HG03103 (cell line): Measurements from ENCODE around the gene SOAT2.
"Not testable (repeated sequence)": the region's sequence is repeated elsewhere in the genome, so short reads cannot be mapped to it uniquely, and the experiment has no call there.

ENCODE experiments used
- ATAC-seq: cut with Tn5 transposase; IDR thresholded peaks from one replicate; pipeline ENCODE4 v1.9.1; 2021; ENCODE audit warnings: low read depth; ENCODE audit not compliant: unreplicated experiment

The SOAT2 gene

GRCh38 chr12:53079226-53080117, 23.8 kb upstream of the SOAT2 start, which contains the start of gene SPRYD3:
TSS of gene SPRYD3 (minus strand) at chr12:53079390. CDS start at chr12:53079333, 57 bp downstream.
- peak; percentile 97 for ATAC-seq

GRCh38 chr12:53082637-53083175, 20.6 kb upstream of the SOAT2 start:
- ATAC-seq, result no peak

GRCh38 chr12:53086361-53086760, 16.9 kb upstream of the SOAT2 start:
- ATAC-seq, result no peak

DNA sequence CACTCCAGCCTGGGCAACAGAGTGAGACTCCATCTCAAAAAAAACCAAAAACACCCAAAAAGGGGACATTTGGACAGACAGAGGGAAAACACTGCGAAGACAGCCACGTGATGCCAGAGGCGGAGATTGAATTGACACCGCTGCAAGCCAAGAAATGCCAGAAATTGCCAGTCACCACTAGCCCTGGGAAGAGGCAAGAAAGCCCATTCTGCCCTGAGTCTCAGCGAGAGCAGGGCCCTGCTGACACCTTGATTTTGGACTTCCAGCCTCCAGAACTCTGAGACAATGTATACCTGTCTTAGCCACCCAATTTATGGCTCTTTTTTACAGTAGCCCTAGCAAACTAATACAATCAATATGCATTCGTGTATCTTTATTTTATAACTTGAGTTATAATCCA, 13.2 kb upstream of the SOAT2 start:
- ATAC-seq, result no peak

GRCh38 chr12:53090554-53090953, 12.7 kb upstream of the SOAT2 start:
- ATAC-seq, result no peak

- no peak for ATAC-seq
Observed at GRCh38 chr12:53091756-53092155, 11.5 kb upstream of the SOAT2 start.

DNA sequence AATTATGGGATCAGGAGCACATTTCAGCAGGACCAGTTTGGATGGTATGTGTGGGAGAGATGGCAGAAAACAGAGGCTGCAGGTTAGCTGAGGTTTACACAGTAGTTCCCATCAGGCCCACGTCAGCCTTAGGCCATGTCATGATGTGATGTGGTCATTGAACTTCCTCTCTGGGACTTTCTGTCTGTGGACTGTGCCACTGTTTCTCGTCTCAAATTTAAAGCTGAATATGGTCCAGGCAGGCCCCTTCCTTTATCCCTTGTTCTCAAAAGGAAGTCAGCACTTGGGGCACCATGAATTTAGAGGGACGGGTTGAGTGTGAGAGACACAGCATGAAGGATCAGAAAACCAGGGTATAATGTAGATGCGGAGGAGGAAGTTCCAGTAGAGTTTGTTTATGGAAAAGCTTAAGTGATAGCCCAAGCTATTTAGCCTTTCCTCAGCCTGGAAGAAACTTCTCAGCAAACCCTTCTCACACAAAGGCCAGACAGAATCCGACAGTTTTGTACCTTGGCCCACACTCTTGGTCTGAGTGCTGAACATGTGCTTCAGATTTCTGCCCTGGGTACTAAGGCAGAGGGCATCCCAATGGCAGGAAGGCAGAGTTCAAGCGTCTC, 9.4 kb upstream of the SOAT2 start:
- no peak for ATAC-seq

GRCh38 chr12:53094394-53094787, 8.9 kb upstream of the SOAT2 start:
- no peak for ATAC-seq

DNA sequence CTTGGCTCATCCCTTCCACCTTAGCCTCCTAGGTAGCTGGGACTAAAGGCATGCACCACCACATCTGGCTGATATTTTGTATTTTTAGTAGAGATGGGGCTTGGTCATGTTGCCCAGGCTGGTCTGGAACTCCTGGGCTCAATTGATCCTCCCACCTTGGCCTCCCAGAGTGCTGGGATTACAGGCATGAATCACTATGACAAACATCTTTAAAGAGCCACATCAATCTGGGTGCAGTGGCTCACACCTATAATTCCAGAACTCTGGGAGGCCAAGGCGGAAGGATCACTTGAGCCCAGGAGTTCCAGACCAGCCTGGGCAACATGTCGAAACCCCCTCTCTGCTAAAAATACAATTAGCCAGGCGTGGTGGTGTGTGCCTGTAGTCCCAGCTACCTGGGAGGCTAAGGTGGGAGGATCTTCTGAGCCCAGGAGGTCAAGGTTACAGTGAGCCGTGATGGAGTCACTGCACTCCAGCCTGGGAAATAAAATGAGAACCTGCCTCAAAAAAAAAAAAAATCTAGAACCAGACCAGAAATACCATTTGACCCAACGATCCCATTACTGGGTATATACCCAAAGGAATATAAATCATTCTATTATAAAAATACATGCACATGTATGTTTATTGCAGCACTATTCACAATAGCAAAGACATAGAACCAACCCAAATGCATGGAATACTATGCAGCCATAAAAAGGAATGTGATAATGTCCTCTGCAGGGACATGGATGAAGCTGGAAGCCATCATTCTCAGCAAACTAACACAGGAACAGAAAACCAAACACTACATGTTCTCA, 8.3 kb upstream of the SOAT2 start:
- ATAC-seq, result not testable (repeated sequence)

GRCh38 chr12:53095596-53095895, 7.7 kb upstream of the SOAT2 start:
- ATAC-seq, result not testable (repeated sequence)

DNA sequence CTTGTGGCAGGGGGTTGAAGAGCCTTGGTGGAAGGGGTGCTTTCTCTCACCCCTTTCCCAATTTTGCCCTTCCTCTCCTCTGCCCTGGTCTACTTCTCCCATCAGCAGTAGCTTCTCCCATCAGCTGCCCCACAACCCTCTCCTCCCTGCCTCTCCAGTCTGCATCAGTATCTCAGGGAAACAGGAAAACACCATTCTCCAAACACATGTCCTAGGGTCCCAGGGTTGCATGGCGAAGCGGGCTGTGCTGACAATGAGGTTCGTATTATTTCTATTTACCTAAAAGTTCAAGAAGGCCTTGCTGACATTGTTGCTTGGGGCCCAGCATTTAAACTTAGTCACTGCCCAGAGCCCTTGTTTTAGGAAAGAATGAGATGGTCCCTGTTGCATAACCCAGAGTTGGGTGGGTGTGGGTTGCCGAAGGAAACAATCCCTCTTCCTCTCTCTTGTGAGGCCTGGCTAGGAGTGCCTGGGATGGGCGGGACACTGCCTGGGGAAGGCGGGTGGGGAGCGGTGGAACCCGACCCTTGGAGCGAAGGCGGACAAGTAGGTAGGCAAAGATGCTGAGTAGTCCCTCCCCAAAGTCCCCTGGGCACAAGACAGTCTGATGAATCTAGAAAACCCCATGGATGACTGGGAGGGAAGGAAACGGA, 7.1 kb upstream of the SOAT2 start:
- no peak for ATAC-seq

DNA sequence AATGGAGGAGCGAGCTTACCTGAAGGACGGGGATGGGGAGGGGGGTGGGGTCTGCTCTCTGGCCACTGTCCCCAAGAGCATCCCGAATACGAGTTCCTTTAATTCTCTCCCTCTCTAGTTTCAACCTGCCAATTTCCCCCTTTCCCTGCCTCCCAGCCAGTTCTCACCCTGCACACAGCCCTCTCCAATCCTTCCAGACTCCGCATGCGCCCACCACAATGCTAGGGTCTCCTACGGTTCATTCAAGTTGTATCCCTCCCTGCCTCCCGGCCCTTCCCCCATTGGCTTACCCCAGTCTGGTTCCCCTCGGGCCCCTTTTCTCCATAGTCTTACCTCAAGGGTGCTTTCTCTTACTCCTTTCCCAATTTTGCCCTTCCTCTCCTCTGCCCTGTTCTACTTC, 6.5 kb upstream of the SOAT2 start:
- ATAC-seq, result no peak

DNA sequence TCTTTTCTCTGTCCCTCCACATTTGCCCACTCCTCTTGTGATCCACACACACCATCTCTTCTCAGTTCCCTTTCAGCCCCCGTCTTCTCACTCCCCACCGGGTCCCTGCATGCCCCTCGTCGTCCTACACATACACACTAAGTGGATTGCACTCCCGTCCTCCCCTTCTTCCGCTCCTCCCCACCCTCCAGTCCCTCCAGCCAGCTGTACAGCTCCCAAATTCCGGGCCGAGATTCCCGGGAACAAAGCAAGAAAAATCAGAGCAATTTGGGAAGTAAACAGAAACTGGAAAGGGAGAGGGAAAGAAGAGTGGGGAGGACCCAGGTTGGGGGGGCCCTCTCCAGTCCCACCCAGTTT, 6.1 kb upstream of the SOAT2 start:
- no peak for ATAC-seq

DNA sequence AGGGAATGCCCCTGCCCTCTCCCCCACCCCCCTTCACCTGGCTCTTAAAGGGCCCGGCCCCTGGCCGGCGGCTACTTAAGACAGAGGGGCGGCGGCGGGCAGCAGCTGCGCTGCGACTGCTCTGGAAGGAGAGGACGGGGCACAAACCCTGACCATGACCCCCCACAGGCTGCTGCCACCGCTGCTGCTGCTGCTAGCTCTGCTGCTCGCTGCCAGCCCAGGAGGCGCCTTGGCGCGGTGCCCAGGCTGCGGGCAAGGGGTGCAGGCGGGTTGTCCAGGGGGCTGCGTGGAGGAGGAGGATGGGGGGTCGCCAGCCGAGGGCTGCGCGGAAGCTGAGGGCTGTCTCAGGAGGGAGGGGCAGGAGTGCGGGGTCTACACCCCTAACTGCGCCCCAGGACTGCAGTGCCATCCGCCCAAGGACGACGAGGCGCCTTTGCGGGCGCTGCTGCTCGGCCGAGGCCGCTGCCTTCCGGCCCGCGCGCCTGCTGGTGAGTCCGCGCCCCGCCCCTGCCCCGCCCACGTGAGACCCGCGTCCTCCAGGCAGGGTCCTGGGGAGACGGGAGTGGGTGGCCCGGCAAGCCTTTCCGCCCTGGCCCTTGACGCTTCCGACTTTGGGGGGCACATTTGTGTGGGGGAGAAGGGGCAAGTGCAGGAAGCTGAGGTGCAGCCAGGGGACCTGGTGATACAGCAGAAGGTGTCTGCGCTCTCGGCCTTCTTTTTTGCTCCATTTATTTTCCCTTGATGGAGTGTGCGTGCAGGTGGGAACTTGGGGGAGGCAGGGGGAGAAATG, 5.5 kb upstream of the SOAT2 start, which contains the start of gene IGFBP6:
Gene IGFBP6 (plus strand): TSS at position 104 of the 790 bp plus-strand sequence. CDS start 51 bp downstream, at position 155.
- no peak for ATAC-seq

DNA sequence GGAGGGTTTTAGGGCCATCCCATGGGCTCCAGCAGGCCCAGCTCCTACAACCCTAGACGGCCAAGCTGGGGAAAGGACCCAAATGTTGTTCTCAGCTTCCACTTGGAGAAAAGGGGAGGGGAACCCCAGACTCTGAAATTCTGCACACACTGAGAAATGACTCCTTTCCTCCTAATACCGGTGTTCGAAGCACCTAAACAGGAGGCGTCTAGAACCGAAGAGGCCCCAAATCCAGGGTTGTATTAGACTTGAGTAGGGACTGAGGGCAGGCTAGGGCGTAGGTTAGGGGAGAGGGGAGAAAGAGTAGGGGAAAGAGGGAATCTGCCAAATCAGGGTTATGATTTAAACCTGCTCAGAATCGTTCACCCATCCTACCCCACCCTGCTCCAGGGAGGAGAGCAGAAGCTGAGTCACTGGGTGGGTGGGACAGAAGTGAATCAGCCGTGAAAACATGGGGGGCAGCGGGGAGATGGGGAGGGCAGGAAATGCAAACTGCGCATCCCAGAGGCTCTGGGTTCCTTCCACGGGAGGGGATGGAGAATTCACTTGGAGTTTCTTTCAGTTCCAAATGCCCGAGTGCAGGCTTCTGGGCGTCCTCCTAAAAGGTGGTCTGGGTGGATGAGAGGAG, 4.8 kb upstream of the SOAT2 start:
- ATAC-seq, result no peak

GRCh38 chr12:53099071-53099882, 4.0 kb upstream of the SOAT2 start:
- ATAC-seq, result no peak

- no peak for ATAC-seq
Observed at GRCh38 chr12:53100466-53101151, 2.7 kb upstream of the SOAT2 start.

- no peak for ATAC-seq
Observed at GRCh38 chr12:53101266-53101665, 2.0 kb upstream of the SOAT2 start.
